Liver (tissue), 9 donors: Measurements from ENCODE around the gene AP3M1. TPM values are rescaled to one million over a fixed set of nuclear protein-coding genes. Genes with fewer than 3 reads are reported as not detected.

Experiments used
- DNase-seq: peaks from one replicate; pipeline ENCODE4 v3.0.0-alpha.2; 2017; ENCODE audit warnings: low spot score
- H3K27ac ChIP-seq, 2 donors: one replicate each; pipeline ENCODE4 v1.7.0; 2013; ENCODE audit warnings: inconsistent platforms in 2 of 2, low read length in 2 of 2, control low read depth in 1 of 2, low read depth in 1 of 2, mild to moderate bottlenecking in 1 of 2
- H3K27me3 ChIP-seq, 4 donors: one replicate each; pipeline versions ENCODE4 v1.6.1 to v1.7.0; 2013; ENCODE audit warnings: low read length in 3 of 4, inconsistent platforms in 1 of 4, mild to moderate bottlenecking in 1 of 4, moderate library complexity in 1 of 4; ENCODE audit not compliant: control insufficient read depth in 4 of 4, insufficient read depth in 4 of 4
- H3K36me3 ChIP-seq, 4 donors: one replicate each; pipeline versions ENCODE4 v1.6.1 to v1.7.0; 2013; ENCODE audit warnings: low read length in 3 of 4, mild to moderate bottlenecking in 3 of 4, low read depth in 1 of 4, moderate library complexity in 1 of 4; ENCODE audit not compliant: control insufficient read depth in 4 of 4, insufficient read depth in 3 of 4
- H3K4me1 ChIP-seq, 4 donors: one replicate each; pipeline versions ENCODE4 v1.6.1 to v1.7.0; 2013; ENCODE audit warnings: low read length in 3 of 4, mild to moderate bottlenecking in 3 of 4, moderate library complexity in 1 of 4; ENCODE audit not compliant: control insufficient read depth in 4 of 4, insufficient read depth in 4 of 4
- H3K4me3 ChIP-seq, 3 donors: one replicate each; pipeline versions ENCODE4 v1.6.1 to v1.7.0; 2013; ENCODE audit warnings: low read length in 3 of 3, control low read depth in 1 of 3, low read depth in 1 of 3, mild to moderate bottlenecking in 1 of 3
- H3K9ac ChIP-seq, 2 donors: one replicate each; pipeline ENCODE4 v1.7.0; 2013; ENCODE audit warnings: low read length in 2 of 2, mild to moderate bottlenecking in 2 of 2, moderate library complexity in 2 of 2, control low read depth in 1 of 2, low read depth in 1 of 2
- H3K9me3 ChIP-seq, 4 donors: one replicate each; pipeline versions ENCODE4 v1.6.1 to v1.7.0; 2013; ENCODE audit warnings: low read length in 3 of 4; ENCODE audit not compliant: control insufficient read depth in 4 of 4
- ATF3 ChIP-seq: IDR thresholded peaks from 2 replicates; pipeline ENCODE4 v1.6.1; 2016; ENCODE audit warnings: antibody characterized with exemption
- CTCF ChIP-seq: fragments of 150-350 bp; IDR thresholded peaks from 2 replicates; pipeline ENCODE4 v1.5.1; 2017; ENCODE audit warnings: improper control_type of control experiment, low read depth, low read length; ENCODE audit not compliant: missing input control
- FOXA1 ChIP-seq: IDR thresholded peaks from 2 replicates; pipeline ENCODE4 v1.6.1; 2016; ENCODE audit warnings: antibody characterized with exemption
- GABPA ChIP-seq, 2 donors: IDR thresholded peaks in 1 of 2; conservative IDR thresholded peaks in 1 of 2; 2 replicates each; pipeline ENCODE4 v1.6.1; 2016; ENCODE audit warnings: antibody characterized with exemption in 2 of 2, mild to moderate bottlenecking in 1 of 2, moderate library complexity in 1 of 2
- HNF4A ChIP-seq, 2 donors: conservative IDR thresholded peaks; 2 replicates each; pipeline ENCODE4 v1.6.1; 2016; ENCODE audit warnings: antibody characterized with exemption in 2 of 2, mild to moderate bottlenecking in 2 of 2
- HNF4G ChIP-seq: IDR thresholded peaks from 2 replicates; pipeline ENCODE4 v1.6.1; 2016; ENCODE audit warnings: antibody characterized with exemption
- JUND ChIP-seq, 2 donors: IDR thresholded peaks; 2 replicates each; pipeline ENCODE4 v1.6.1; 2016; ENCODE audit warnings: antibody characterized with exemption in 2 of 2
- MAX ChIP-seq: IDR thresholded peaks from 2 replicates; pipeline ENCODE4 v1.6.1; 2016; ENCODE audit warnings: antibody characterized with exemption
- NR2F2 ChIP-seq: IDR thresholded peaks from 2 replicates; pipeline ENCODE4 v1.6.1; 2016; ENCODE audit warnings: antibody characterized with exemption
- RAD21 ChIP-seq, 2 donors: IDR thresholded peaks; 2 replicates each; pipeline ENCODE4 v1.6.1; 2016; ENCODE audit warnings: antibody characterized with exemption in 2 of 2, mild to moderate bottlenecking in 2 of 2
- REST ChIP-seq: IDR thresholded peaks from 2 replicates; pipeline ENCODE4 v1.6.1; 2016; ENCODE audit warnings: antibody characterized with exemption, mild to moderate bottlenecking
- RXRA ChIP-seq, 2 donors: IDR thresholded peaks; 2 replicates each; pipeline ENCODE4 v1.6.1; 2017 to 2018; ENCODE audit warnings: antibody characterized with exemption in 2 of 2, mild to moderate bottlenecking in 1 of 2
- SP1 ChIP-seq: IDR thresholded peaks from 2 replicates; pipeline ENCODE4 v1.6.1; 2018; ENCODE audit warnings: antibody characterized with exemption, mild to moderate bottlenecking
- TAF1 ChIP-seq: conservative IDR thresholded peaks from 2 replicates; pipeline ENCODE4 v1.6.1; 2016; ENCODE audit warnings: antibody characterized with exemption, mild to moderate bottlenecking
- YY1 ChIP-seq: IDR thresholded peaks from 2 replicates; pipeline ENCODE4 v1.6.1; 2016; ENCODE audit warnings: antibody characterized with exemption, mild to moderate bottlenecking
- ZBTB33 ChIP-seq: IDR thresholded peaks from 2 replicates; pipeline ENCODE4 v1.6.1; 2016; ENCODE audit warnings: antibody characterized with exemption
- WGBS: extraction: QIAGEN DNeasy Blood & Tissue Kit; methylation state at CpG from one replicate; pipeline ENCODE4 v1.1.7; 2013; 5-methylcytosine and 5-hydroxymethylcytosine counted together
- polyA plus RNA-seq, 2 donors: library from polyadenylated mRNA; stranded (reverse) in 1 of 2; unstranded in 1 of 2; fragments of 200-250 nt in 1 of 2; fragments of >200 nt in 1 of 2; fragmentation: Nextera tagmentation in 1 of 2; extraction: Ambion mirVana in 1 of 2; gene quantifications; one replicate each; pipeline versions ENCODE4 v1.2.1 to v1.2.3, GENCODE V29; 2013 to 2015
- total RNA-seq, 2 donors: library from RNA; depleted of rRNA; stranded (reverse); fragments of >200 nt; gene quantifications; one replicate each; pipeline ENCODE4 v1.2.3, GENCODE V29; 2014
- donor health status: healthy.
- donor health status: healthy.
- donor health status: healthy.
- donor health status: healthy.
- donor health status: healthy.

The AP3M1 gene
- total and polyA plus RNA-seq, 4 donors: 7.5 to 24.8 (median 16.6) TPM

GRCh38 chr10:74104480-74104879, 46.1 kb downstream of the AP3M1 start (continued):
- TF ChIP-seq REST: no peak
- no peak for TF ChIP-seq ATF3
- TF ChIP-seq YY1: no peak
- TF ChIP-seq MAX: no peak
- no peak for TF ChIP-seq TAF1
- TF ChIP-seq JUND (IDR thresholded peaks at IDR 0.05): no peak
- TF ChIP-seq HNF4G: no peak
- TF ChIP-seq SP1: no peak

GRCh38 chr10:74103560-74104258, 46.9 kb downstream of the AP3M1 start:
- Histone ChIP-seq H3K4me3 (no peak overlapping the region), H3K9ac (no peak overlapping the region), H3K27me3 (no peaks in the 10 kb centered on the region), H3K9me3 (no peaks in the 10 kb centered on the region), H3K27ac (no peak overlapping the region), H3K4me1 (no peaks in the 10 kb centered on the region), H3K36me3 (peaks cover 3 to 46% (median 29%) of the 10 kb centered on the region in 4 donors)
- no peak for DNase-seq
- no peak for TF ChIP-seq FOXA1
- no peak for TF ChIP-seq GABPA (IDR thresholded peaks at IDR 0.05 in 1 of 2, conservative IDR thresholded peaks at IDR 0.05 in 1 of 2)
- no peak for TF ChIP-seq RXRA (IDR thresholded peaks at IDR 0.05)
- no peak for TF ChIP-seq HNF4A (conservative IDR thresholded peaks at IDR 0.05)
- TF ChIP-seq ZBTB33: no peak
- no peak for TF ChIP-seq MAX
- TF ChIP-seq YY1: no peak
- no peak for TF ChIP-seq HNF4G
- peak; percentile 40 for TF ChIP-seq CTCF
- TF ChIP-seq NR2F2: no peak
- TF ChIP-seq RAD21 (IDR thresholded peaks at IDR 0.05): peak; percentile 78 to 82
- TF ChIP-seq SP1: no peak
- TF ChIP-seq JUND (IDR thresholded peaks at IDR 0.05): no peak
- 84% methylated on average over 11 of the region's 11 CpGs for WGBS
